NCI-H524 treated with DMSO at 0.1 percent for 48 hours (cell line): ENCODE results near the gene FKRP.
"Not testable (repeated sequence)": the region's sequence is repeated elsewhere in the genome, so short reads cannot be mapped to it uniquely, and the experiment has no call there.

Experiments
- DNase-seq: peaks from one replicate; lab custom pipeline; 2025; lab: John Stamatoyannopoulos, UW

The FKRP gene

DNA sequence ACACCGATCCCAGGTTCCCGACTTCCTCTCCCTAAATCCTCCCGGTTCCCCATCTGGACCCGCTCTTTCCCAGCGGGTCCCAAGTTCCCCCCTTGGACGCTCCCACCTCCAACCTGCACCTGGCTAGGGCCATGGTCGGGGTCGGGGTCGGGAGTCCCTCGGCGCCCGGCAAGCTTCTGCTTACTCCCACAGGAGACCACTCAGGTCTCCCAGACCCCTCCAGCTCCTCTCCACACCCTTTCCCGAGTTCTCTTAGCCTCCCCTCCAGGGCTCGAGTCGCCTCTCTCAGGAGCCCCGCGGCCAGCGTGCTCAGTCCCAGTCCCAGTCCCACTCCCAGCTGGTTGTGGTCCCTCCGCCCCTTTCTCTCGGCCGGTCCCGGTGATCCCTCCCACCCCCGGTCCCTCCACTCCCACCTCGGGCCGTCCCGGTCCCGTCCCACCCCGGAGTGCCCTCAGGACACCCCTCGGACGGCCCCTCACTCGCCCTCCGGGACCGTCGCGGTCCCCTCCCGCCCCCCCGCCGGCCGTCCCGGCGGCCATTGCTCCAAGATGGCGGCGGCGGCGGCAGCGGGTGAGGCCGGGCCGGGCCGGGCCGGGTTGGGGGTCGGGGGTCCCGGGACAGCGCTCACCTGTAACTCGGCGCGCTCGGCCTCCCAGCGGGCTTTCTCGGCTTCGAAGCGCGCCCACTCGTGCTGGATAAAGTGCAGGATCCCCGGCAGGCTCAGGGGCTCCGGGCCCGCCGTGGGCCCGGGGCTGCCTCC lies at the start of gene FKRP:
Gene FKRP (plus strand): TSS at position 537 of the 760 bp plus-strand sequence. CDS start 9,394 bp downstream, outside the sequence.
- no peak for DNase-seq

- DNase-seq, result no peak
These were observed 49.0 kb upstream of the FKRP start for GRCh38 chr19:46696866-46697203.

DNA sequence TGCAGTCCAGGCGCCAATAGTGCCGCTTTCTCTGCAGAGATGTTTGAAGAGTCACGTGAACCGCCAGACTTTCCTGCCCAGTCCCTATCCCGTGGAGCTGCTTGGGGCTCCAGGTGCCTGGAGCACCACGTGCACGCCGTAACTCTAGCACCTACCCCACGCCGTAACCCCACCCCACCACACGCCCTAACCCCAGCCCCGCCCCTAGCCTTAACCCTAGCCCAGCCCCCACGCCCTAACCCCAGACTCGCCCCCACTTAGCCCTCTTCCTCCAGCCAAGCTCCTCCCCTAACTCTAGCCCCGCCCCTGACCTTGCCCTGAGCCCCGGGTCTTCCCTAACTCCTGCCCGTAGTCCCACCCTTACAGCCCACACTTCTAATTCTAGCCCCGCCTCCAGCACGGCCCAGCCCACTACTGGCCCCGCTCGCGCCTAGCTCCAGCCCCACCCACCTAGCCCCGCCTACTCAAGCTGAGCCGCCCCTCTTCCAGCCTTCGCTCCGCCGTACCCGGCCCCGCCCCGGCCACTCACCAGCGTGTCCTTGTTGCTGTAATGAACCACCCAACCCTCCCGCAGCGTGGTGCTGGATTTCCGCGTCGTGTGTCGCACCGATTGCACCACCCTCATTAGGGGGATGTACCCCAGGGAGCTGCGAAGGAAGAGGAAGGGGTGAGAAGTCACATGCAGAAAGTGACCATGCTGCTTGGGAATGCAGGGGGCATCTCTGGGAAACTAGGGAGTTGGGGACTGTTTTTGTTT lies 48.5 kb upstream of the FKRP start:
- DNase-seq, result no peak

DNA sequence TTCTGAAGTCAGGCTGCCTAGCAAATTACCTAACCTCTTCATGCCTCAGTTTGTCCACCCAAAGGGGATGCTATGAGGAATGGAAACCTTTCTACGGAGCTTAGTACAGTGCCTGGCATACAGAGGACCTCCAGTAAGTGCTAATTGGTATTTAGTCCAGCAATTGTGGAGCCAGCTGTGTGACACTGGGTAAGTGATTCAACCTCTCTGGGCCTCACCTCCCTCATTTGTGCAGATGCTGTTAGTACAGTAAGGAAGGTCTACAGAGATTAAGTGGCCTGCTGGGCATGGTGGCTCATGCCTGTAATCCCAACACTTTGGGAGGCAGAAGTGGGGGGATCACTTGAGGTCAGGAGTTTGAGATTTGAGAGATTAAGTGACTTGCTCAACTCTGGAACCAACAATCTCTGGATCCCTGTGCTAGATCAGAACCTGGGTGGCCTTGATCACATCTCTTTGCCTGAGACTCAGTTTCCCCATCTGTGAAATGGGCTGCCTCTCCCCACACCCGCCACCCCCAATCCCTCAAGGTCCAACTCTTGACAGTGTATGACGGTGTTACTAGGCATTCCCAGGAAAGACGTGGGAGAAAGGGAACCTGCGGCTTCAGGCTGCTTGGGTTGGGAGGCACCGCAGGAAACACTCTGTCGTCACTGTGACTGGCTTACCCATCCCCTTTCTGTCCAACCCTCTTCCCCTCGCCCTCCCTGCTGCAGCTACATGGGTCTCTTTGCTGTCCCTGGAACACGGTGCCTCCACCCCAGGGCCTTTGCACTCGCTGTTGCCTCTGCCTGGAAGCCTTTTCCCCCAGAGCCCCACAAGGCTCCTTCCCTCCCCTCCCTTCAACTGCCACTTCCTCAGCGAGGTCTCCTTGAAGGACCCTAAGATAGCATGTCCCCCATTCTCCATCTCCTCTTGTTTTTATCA lies 47.2 kb upstream of the FKRP start:
- no peak for DNase-seq

DNA sequence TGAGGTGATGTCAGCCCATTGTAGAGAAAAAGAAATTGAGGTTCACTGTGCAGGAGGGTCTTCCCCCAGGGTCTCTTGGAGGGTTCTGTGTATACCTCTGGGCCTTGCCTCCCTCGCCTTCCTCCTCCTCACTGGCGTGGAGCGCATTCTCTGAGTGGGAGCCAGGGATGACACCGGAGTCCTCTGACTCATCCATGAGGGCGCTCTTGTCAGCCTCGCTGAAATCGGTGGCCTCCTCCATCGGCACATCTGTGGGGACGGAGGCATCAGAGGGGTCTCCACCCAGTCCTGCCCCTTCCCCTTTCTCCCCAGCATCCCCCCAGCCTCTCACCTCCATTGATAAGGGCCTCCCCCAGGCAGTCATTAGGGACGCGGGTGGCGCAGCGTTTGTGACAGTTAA lies 45.2 kb upstream of the FKRP start:
- no peak for DNase-seq

GRCh38 chr19:46704379-46705076 lies 41.3 kb upstream of the FKRP start:
- DNase-seq, result no peak

DNA sequence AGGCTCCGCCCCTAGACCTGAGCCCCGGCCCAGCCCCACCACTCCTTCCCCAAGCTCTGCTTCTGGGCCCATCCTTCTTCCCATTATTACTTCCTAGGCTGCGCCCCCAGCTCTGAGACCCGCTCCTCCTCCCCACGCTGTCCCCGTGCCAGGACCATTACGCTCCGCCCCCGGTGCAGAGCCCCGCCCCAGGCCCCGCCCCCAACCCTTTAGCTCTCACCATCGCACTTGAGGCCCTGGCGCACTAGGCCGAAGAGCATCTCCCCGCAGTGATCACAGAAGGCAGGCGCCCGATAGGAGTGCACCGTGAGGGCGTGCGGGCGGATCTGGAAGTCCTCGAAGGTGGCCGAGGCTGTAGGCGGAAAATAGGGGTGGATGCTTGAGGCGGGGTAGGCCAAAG lies 35.2 kb upstream of the FKRP start:
- DNase-seq, result no peak

- not testable (repeated sequence) for DNase-seq
These were observed 33.0 kb upstream of the FKRP start for GRCh38 chr19:46712768-46713338.

GRCh38 chr19:46713781-46714443 lies 31.9 kb upstream of the FKRP start:
- no peak for DNase-seq

GRCh38 chr19:46714444-46715106 lies 31.3 kb upstream of the FKRP start:
- no peak for DNase-seq

- DNase-seq, result no peak
These were observed 30.3 kb upstream of the FKRP start for GRCh38 chr19:46715620-46715974.

GRCh38 chr19:46715975-46716671 lies 29.7 kb upstream of the FKRP start:
- DNase-seq, result no peak

GRCh38 chr19:46716672-46717033 lies 29.2 kb upstream of the FKRP start:
- DNase-seq, result no peak

- no peak for DNase-seq
These were observed 28.7 kb upstream of the FKRP start, which contains the start of gene PRKD2 for GRCh38 chr19:46717034-46717715. Gene PRKD2 (minus strand): TSS chr19:46717114. CDS start chr19:46716370, 744 bp downstream.

DNA sequence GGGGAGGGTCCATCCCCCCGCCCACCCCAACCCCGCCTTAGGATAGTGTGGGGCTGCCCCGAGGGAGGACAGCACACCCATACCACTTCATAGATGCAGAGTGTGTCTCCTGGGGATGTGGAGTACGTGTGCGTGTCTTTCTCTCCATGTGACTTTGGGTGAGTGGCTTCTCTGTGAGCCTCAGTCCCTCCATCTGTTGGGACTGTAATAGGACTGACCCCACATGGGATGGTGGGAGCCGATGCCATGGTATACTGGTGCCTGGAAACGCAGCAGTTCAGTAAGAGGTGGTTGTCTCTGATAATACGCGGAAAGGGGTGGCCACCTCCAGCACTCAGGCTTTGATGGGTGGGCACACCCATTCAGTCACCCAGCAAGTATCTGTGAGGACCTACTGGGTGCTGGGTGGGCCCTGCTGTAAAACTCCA lies 28.1 kb upstream of the FKRP start:
- no peak for DNase-seq

DNA sequence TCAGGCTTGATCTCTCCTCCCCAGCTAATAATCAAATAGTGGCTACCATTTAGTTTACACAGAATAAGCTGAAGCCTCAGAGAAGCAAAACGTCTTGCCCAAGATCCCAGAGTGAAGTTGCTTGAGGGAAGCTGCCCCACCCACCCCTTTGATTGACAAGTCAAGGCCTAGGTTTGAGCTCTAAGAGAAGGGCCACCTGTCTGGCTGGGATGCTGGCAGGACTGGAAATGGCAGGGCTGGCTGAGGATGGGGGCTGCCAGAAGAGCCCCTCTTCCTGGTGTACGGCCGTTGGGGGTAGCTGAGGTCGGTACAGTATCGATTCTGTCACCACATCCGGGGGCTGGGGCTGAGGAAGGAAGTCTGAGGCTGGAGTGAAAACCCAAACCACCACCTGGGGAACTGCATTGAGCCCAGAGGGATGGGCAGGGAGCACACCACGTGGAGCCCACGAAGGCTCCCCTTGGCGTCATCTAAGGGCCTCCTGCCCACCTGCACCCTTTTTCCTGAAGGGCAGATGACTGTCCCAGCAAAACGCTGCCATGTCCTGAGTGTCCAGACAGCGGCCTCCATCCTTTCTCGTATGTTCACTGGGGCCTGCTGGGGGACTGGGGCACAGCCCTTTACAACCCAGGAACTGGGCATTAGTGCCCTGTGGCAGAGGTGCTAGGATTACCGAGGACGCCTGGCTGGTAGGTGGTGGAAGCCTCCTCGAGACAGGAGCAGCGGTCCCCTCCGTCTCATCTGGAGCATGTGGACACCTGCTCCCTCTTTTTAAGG lies 27.5 kb upstream of the FKRP start:
- no peak for DNase-seq

DNA sequence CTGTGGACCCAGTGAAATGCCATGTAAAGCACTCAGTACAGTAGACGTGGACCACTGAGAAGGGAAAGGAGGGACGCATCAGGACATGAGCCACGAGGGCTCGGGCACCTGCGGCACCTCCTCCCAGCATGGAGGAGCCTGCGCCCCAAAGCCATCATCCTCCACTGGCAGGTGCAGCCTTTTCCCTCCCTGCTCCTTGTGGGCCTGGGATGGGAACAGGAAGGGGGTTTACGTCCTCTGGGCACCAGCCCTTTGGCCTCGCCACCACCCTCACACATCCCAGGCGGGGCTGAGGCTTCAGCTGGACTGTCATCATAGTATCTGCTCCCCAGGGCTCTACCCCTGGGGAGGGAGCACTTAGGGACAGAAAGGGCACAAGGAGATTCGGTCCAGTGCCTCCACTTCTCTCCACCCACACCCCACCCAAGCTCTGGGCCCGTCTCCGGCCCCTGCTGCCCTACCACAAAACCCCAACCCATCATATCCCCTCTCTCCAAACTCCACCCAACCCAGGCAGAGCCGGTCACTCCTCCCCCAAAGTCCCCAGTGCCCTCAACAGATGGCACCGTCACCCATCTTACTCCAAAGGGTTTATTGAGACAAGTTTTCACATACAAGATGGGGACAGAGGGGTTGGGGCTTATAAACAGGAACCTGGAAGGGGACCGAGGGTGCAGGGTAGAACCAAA lies 26.8 kb upstream of the FKRP start:
- no peak for DNase-seq
